ENCODE results near the gene CADPS2.

CADPS2 gene

DNA sequence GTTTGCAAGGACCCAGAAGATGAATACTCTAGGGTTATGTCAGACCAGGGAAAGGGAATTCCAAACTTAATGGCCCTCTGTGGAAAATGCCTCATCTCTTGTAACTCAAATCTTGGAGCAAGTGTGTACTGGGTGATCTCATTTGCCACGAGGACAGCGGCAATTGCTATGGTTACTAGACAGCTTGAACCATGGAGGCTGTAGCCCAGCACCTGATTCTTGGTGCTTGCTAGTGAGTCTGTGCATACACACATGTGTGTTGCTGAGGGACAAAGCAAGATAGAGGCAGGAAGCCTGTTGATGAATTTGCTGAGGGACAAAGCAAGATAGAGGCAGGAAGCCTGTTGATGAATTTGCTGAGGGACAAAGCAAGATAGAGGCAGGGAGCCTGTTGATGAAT lies 523.1 kb downstream of the CADPS2 start:
- TF ChIP-seq, protein P1, sequence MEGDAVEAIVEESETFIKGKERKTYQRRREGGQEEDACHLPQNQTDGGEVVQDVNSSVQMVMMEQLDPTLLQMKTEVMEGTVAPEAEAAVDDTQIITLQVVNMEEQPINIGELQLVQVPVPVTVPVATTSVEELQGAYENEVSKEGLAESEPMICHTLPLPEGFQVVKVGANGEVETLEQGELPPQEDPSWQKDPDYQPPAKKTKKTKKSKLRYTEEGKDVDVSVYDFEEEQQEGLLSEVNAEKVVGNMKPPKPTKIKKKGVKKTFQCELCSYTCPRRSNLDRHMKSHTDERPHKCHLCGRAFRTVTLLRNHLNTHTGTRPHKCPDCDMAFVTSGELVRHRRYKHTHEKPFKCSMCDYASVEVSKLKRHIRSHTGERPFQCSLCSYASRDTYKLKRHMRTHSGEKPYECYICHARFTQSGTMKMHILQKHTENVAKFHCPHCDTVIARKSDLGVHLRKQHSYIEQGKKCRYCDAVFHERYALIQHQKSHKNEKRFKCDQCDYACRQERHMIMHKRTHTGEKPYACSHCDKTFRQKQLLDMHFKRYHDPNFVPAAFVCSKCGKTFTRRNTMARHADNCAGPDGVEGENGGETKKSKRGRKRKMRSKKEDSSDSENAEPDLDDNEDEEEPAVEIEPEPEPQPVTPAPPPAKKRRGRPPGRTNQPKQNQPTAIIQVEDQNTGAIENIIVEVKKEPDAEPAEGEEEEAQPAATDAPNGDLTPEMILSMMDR (IDR thresholded peaks at IDR 0.05): no peak
- Histone ChIP-seq H3K4me1 (ENCODE audit: control insufficient read depth in 1 of 2, insufficient read depth in 1 of 2, low read depth in 1 of 2, low read length in 1 of 2) (no peaks in the 10 kb centered on the region), H3K9me3 (no peaks in the 10 kb centered on the region), H3K4me3 (ENCODE audit: low read depth in 1 of 2, low read length in 1 of 2) (no peak overlapping the region), H3K27me3 (no peaks in the 10 kb centered on the region), H3K27ac (no peak overlapping the region), H3K36me3 (no peaks in the 10 kb centered on the region)

DNA sequence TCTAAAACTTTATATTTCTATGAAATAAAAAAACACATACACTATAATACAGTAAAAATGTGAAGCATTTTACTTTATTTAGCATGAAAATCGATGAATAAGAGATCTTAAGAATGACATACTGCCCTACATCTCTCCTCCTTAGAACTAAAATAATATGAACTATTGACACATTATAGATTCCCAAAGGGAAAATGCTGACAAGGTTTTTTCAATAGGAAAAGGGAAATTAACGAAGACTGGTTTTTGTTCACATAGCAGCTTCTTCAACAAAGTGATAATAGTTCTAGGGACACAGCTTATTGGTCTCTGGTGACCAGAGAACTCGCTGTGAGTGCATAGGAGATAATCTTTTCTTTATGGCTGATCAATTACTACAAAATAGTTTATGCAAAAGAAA lies 523.8 kb downstream of the CADPS2 start:
- H3K36me3 ChIP-seq: no peaks in the 10 kb centered on the region
- H3K27ac ChIP-seq: no peak overlapping the region
- TF ChIP-seq, protein P1 (IDR thresholded peaks at IDR 0.05): no peak
- H3K4me1 ChIP-seq (ENCODE audit: control insufficient read depth in 1 of 2, insufficient read depth in 1 of 2, low read depth in 1 of 2, low read length in 1 of 2): no peaks in the 10 kb centered on the region
- H3K9me3 ChIP-seq: no peaks in the 10 kb centered on the region
- no peak overlapping the region for H3K4me3 ChIP-seq (ENCODE audit: low read depth in 1 of 2, low read length in 1 of 2)
- no peaks in the 10 kb centered on the region for H3K27me3 ChIP-seq

DNA sequence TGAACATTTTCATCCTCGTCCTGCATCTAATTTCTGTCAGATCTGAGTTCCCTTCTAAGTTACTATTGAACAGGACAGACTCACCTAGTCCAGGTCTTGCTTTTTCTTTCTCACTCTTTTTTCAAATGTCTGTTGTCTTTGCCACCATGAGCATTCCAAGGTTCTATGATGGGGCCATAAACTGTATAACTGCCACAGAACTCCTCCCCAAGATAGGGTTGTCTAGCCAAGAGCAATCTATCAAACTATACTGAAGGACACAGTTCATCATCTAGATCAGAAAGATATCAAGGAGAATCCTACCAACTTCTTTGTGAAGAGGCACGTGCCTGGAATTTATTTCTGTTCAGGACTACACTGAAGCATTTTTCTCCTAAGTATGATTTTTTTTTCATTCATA lies 531.6 kb downstream of the CADPS2 start:
- Histone ChIP-seq H3K9me3 (no peaks in the 10 kb centered on the region), H3K27ac (no peak overlapping the region), H3K4me1 (ENCODE audit: control insufficient read depth in 1 of 2, insufficient read depth in 1 of 2, low read depth in 1 of 2, low read length in 1 of 2) (no peaks in the 10 kb centered on the region), H3K27me3 (no peaks in the 10 kb centered on the region), H3K36me3 (no peaks in the 10 kb centered on the region), H3K4me3 (ENCODE audit: low read depth in 1 of 2, low read length in 1 of 2) (no peak overlapping the region)
- TF ChIP-seq, protein P1 (IDR thresholded peaks at IDR 0.05): no peak

DNA sequence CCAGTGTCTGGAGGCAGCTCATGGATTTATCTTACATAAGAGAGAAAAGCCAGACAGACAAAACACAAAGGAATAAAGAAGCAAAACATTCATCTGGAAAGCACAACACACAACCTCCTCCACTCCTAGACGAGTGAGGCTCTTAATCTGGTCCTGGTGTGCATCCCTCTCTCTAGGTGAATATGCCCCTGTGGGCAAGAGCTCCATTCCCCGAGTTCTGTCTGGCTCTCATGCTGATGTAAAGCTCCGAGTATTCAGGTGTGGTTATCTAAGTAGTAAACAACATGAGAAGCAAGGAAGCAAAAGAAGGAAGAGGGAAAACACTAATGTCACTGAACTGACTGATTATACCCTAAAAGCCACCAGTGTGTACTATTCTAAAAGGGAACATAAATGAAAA lies 533.8 kb downstream of the CADPS2 start:
- Histone ChIP-seq H3K9me3 (no peaks in the 10 kb centered on the region), H3K27me3 (no peaks in the 10 kb centered on the region), H3K4me1 (ENCODE audit: control insufficient read depth in 1 of 2, insufficient read depth in 1 of 2, low read depth in 1 of 2, low read length in 1 of 2) (no peaks in the 10 kb centered on the region), H3K27ac (no peak overlapping the region), H3K4me3 (ENCODE audit: low read depth in 1 of 2, low read length in 1 of 2) (no peak overlapping the region), H3K36me3 (no peaks in the 10 kb centered on the region)
- TF ChIP-seq, protein P1 (IDR thresholded peaks at IDR 0.05): no peak

DNA sequence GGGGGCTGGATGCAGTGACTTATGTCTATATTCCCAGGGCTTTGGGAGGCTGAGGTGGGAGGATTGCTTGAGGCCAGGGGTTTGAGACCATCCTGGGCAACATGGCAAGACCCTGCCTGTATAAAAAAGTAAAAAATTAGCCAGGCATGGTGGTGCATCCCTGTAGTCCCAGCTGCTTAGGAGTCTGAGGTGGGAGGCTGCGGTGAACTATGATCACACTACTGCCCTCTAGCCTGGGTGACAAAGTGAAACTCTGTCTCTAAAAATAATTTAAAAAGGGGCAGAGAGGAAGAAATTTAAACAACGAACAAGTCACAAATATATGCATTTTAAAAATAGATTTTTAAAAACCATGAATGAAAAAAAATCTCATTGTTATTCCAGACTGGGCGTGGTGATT lies 535.6 kb downstream of the CADPS2 start:
- Histone ChIP-seq H3K4me3 (ENCODE audit: low read depth in 1 of 2, low read length in 1 of 2) (no peak overlapping the region), H3K9me3 (no peaks in the 10 kb centered on the region), H3K27me3 (no peaks in the 10 kb centered on the region), H3K27ac (no peak overlapping the region), H3K4me1 (ENCODE audit: control insufficient read depth in 1 of 2, insufficient read depth in 1 of 2, low read depth in 1 of 2, low read length in 1 of 2) (no peaks in the 10 kb centered on the region), H3K36me3 (no peaks in the 10 kb centered on the region)
- TF ChIP-seq, protein P1 (IDR thresholded peaks at IDR 0.05): no peak

DNA sequence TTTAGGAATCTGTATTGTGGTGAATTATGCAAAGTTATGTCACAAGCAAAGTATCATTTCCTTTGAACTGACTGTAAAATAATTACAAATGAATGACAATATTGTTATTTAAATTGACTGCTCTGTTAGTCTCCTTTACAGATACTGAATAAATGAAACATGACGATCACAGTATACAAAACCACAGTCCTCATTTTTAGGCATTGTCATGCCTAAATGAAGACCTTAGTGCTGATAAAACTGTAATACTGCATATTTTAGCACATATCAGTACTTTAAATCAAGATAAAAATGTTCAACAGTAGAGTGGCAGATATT lies 542.0 kb downstream of the CADPS2 start:
- Histone ChIP-seq H3K36me3 (no peaks in the 10 kb centered on the region), H3K4me1 (ENCODE audit: control insufficient read depth in 1 of 2, insufficient read depth in 1 of 2, low read depth in 1 of 2, low read length in 1 of 2) (no peaks in the 10 kb centered on the region), H3K27ac (no peak overlapping the region), H3K27me3 (no peaks in the 10 kb centered on the region), H3K9me3 (no peaks in the 10 kb centered on the region), H3K4me3 (ENCODE audit: low read depth in 1 of 2, low read length in 1 of 2) (no peak overlapping the region)
- TF ChIP-seq, protein P1 (IDR thresholded peaks at IDR 0.05): no peak
